ENCODE measurements around the gene ANAPC10. TPM values are rescaled to one million over a fixed set of nuclear protein-coding genes. Genes with fewer than 3 reads are reported as not detected.
"Not testable (repeated sequence)": the region's sequence is repeated elsewhere in the genome, so short reads cannot be mapped to it uniquely, and the experiment has no call there.

Gene ANAPC10
- total RNA-seq (10 to 100 TPM; 17.8 to 53.7 TPM), polyA plus RNA-seq (10 to 100 TPM; 19.0 to 24.3 TPM)
- long read RNA-seq, donor 1, transcript ANAPC10-201 (5 exons, 868 nt): minor isoform, 5 of 20 reads
- long read RNA-seq, donor 1, transcript ANAPC10-209 (5 exons, 1,025 nt): major isoform, 14 of 20 reads
- long read RNA-seq, donor 1, partial matches to known transcripts: 0 of 20 reads
- long read RNA-seq, donor 1, other reads (novel, unspliced or antisense): 0 of 20 reads
- long read RNA-seq, donor 2, partial matches to known transcripts: 0 of 4 reads
- long read RNA-seq, donor 2, other reads (novel, unspliced or antisense): 0 of 4 reads
- long read RNA-seq, donor 3, transcript ANAPC10-201 (5 exons, 868 nt): major isoform, 6 of 11 reads
- long read RNA-seq, donor 3, transcript ANAPC10-209 (5 exons, 1,025 nt): minor isoform, 5 of 11 reads
- long read RNA-seq, donor 3, partial matches to known transcripts: 0 of 11 reads
- long read RNA-seq, donor 3, other reads (novel, unspliced or antisense): 0 of 11 reads
- long read RNA-seq, donor 4, partial matches to known transcripts: 0 of 5 reads
- long read RNA-seq, donor 4, other reads (novel, unspliced or antisense): 0 of 5 reads
- long read RNA-seq, donor 5, transcript ANAPC10-209 (5 exons, 1,025 nt): major isoform, 13 of 18 reads
- long read RNA-seq, donor 5, partial matches to known transcripts: 0 of 18 reads
- long read RNA-seq, donor 5, other reads (novel, unspliced or antisense): 0 of 18 reads

- peaks cover 2 to 23% (median 13%) of the 10 kb centered on the region in 5 donors for H3K4me1 ChIP-seq (ENCODE audit: control insufficient read depth in 5 of 5, insufficient read depth in 5 of 5, low read length in 5 of 5)
- TF ChIP-seq CTCF (IDR thresholded peaks at IDR 0.05; ENCODE audit: control extremely low read depth, extremely low read depth): no peak
- peak; percentile 97 to 100 (median 99) for DNase-seq
- no peaks in the 10 kb centered on the region for H3K27me3 ChIP-seq (ENCODE audit: control insufficient read depth in 3 of 3, insufficient read depth in 3 of 3, low read length in 2 of 3)
- H3K4me3 ChIP-seq: peak within 1 kb of the TSS; percentile 87
- peak; percentile 96 for ATAC-seq (ENCODE audit: insufficient read depth, low FRiP score)
- peaks cover 1 to 27% (median 18%) of the 10 kb centered on the region in 4 donors for H3K36me3 ChIP-seq (ENCODE audit: control insufficient read depth in 4 of 4, insufficient read depth in 4 of 4, low read length in 4 of 4)
- peak within 1 kb of the TSS; percentile 93 to 96 for H3K9ac ChIP-seq (ENCODE audit: insufficient read depth in 1 of 2, low read length in 2 of 2)
- H3K27ac ChIP-seq (ENCODE audit: low read depth in 1 of 2, low read length in 1 of 2): peak within 1 kb of the TSS; percentile 78 to 98
- WGBS, 2 donors: 0 to 1% methylated on average over 67 of the region's 67 CpGs
- H3K9me3 ChIP-seq (ENCODE audit: control insufficient read depth in 4 of 4, insufficient read depth in 3 of 4, low read length in 3 of 4): peaks cover 0 to 10% (median 3%) of the 10 kb centered on the region in 4 donors
Measured at GRCh38 chr4:145097821-145098674, at the start of gene ANAPC10, which contains the start of gene ABCE1. TSS of gene ANAPC10 (minus strand) at chr4:145098196. CDS start at chr4:145096099, 2,097 bp downstream. TSS of gene ABCE1 (plus strand) at chr4:145098311. CDS start at chr4:145104413, 6,102 bp downstream.

GRCh38 chr4:145136219-145136618 lies 38.2 kb upstream of the ANAPC10 start:
- not testable (repeated sequence) for ATAC-seq (ENCODE audit: insufficient read depth, low FRiP score); DNase-seq; H3K9me3 ChIP-seq (ENCODE audit: control insufficient read depth in 4 of 4, insufficient read depth in 3 of 4, low read length in 3 of 4); H3K9ac ChIP-seq (ENCODE audit: insufficient read depth in 1 of 2, low read length in 2 of 2); H3K4me3 ChIP-seq; H3K27me3 ChIP-seq (ENCODE audit: control insufficient read depth in 3 of 3, insufficient read depth in 3 of 3, low read length in 2 of 3); H3K4me1 ChIP-seq (ENCODE audit: control insufficient read depth in 5 of 5, insufficient read depth in 5 of 5, low read length in 5 of 5); H3K27ac ChIP-seq (ENCODE audit: low read depth in 1 of 2, low read length in 1 of 2)
- 60 to 71% methylated on average over 1 of the region's 1 CpG for WGBS, 2 donors
- peaks cover 14 to 28% (median 17%) of the 10 kb centered on the region in 4 donors for H3K36me3 ChIP-seq (ENCODE audit: control insufficient read depth in 4 of 4, insufficient read depth in 4 of 4, low read length in 4 of 4)

- Histone ChIP-seq H3K27me3 (ENCODE audit: control insufficient read depth in 3 of 3, insufficient read depth in 3 of 3, low read length in 2 of 3) (no peaks in the 10 kb centered on the region), H3K4me1 (ENCODE audit: control insufficient read depth in 5 of 5, insufficient read depth in 5 of 5, low read length in 5 of 5) (peaks cover 0 to 1% (median 0%) of the 10 kb centered on the region in 5 donors), H3K36me3 (ENCODE audit: control insufficient read depth in 4 of 4, insufficient read depth in 4 of 4, low read length in 4 of 4) (peaks cover under 1 to 9% (median 5%) of the 10 kb centered on the region in 4 donors), H3K4me3 (no peak overlapping the region), H3K27ac (ENCODE audit: low read depth in 1 of 2, low read length in 1 of 2) (no peak overlapping the region), H3K9ac (ENCODE audit: insufficient read depth in 1 of 2, low read length in 2 of 2) (no peak overlapping the region), H3K9me3 (ENCODE audit: control insufficient read depth in 4 of 4, insufficient read depth in 3 of 4, low read length in 3 of 4) (no peaks in the 10 kb centered on the region)
- WGBS, 2 donors: 45 to 50% methylated on average over 5 of the region's 5 CpGs
- DNase-seq: peak in 2 of 3 donors; percentile 25 to 49
- ATAC-seq (ENCODE audit: insufficient read depth, low FRiP score): no peak
- no peak for TF ChIP-seq CTCF (IDR thresholded peaks at IDR 0.05; ENCODE audit: control extremely low read depth, extremely low read depth)
Measured at GRCh38 chr4:145132511-145133098, 34.6 kb upstream of the ANAPC10 start.

All from lung (tissue), 16 donors.